Activated CD4-positive, alpha-beta T cell treated with anti-CD3 and anti-CD28 coated beads, Interleukin-2, amount 10 ng/mL, durations not matched to agents 7 days and 5 days (primary cell): Measurements from ENCODE around the gene FREM3. TPM values are rescaled to one million over a fixed set of nuclear protein-coding genes. Genes with fewer than 3 reads are reported as not detected.
"Not testable (repeated sequence)": the region's sequence is repeated elsewhere in the genome, so short reads cannot be mapped to it uniquely, and the experiment has no call there.

Experiments used
- CTCF ChIA-PET: fragments of 350-600 bp; sonication (Branson Sonifier 250); formaldehyde crosslinking; loops from one replicate; lab custom pipeline; 2021; ENCODE audit warnings: antibody characterized with exemption; lab: Charles Lee
- POLR2A ChIA-PET: fragments of 350-600 bp; sonication (Branson Sonifier 250); formaldehyde crosslinking; loops from one replicate; lab custom pipeline; 2021; ENCODE audit warnings: antibody characterized with exemption; lab: Charles Lee
- DNase-seq: peaks from one replicate; pipeline ENCODE4 v3.0.0-alpha.2; 2020
- H3K27ac Mint-ChIP-seq: one replicate; pipeline ENCODE4 v1.8.0; 2021; ENCODE audit warnings: mild to moderate bottlenecking, moderate library complexity, mixed read lengths
- H3K27me3 Mint-ChIP-seq: one replicate; pipeline ENCODE4 v1.8.0; 2021; ENCODE audit warnings: mixed read lengths
- H3K36me3 Mint-ChIP-seq: one replicate; pipeline ENCODE4 v1.8.0; 2021; ENCODE audit warnings: low read depth, mixed read lengths
- H3K4me1 Mint-ChIP-seq: one replicate; pipeline ENCODE4 v1.8.0; 2021; ENCODE audit warnings: mixed read lengths
- H3K4me3 Mint-ChIP-seq: one replicate; pipeline ENCODE4 v1.8.0; 2021; ENCODE audit warnings: mild to moderate bottlenecking, moderate library complexity, mixed read lengths
- H3K9me3 Mint-ChIP-seq: one replicate; pipeline ENCODE4 v1.8.0; 2021; ENCODE audit warnings: mixed read lengths
- total RNA-seq, 2 experiments: library from RNA; stranded (reverse); gene quantifications; one replicate each; pipeline ENCODE4 v1.2.3, GENCODE V29; 2021

Gene FREM3
- total RNA-seq, 2 experiments from 2014 or later: not detected

DNA sequence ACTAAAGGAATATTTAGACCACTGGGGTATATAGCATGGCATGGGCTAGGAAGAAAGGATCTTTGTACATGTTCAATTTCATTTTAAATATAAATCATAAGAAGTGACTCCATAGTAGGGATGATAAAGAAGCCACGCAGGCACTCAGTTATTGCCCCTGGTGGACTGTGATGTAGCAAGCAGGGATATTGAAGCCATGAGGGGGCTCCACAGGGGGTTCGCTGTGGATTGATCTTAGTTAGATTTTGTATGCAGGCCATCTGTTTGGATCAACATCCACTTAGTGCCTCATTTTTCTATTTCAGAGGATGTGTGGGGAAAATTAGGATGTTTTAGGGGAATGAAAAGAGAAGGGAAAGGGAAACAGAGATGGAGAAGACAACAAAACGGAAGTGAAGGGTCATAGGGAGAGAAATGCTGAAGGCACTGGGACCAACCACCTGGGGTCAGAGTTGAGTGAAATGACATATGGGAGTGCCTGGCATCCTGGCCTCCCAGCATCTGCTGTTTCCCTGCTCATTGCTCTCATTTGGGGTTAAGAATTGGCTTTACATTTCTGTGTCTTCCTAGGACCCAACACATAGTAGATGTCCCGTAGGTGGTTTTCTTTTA is 11.2 kb upstream of the FREM3 start:
- CTCF ChIA-PET: no interaction called here
- Mint-ChIP-seq H3K27me3 (no peaks in the 10 kb centered on the region), H3K4me3 (no peak overlapping the region), H3K36me3 (no peaks in the 10 kb centered on the region), H3K9me3 (peaks cover 2% of the 10 kb centered on the region), H3K27ac (no peak overlapping the region), H3K4me1 (no peaks in the 10 kb centered on the region)
- DNase-seq: no peak
- POLR2A ChIA-PET: no interaction called here

DNA sequence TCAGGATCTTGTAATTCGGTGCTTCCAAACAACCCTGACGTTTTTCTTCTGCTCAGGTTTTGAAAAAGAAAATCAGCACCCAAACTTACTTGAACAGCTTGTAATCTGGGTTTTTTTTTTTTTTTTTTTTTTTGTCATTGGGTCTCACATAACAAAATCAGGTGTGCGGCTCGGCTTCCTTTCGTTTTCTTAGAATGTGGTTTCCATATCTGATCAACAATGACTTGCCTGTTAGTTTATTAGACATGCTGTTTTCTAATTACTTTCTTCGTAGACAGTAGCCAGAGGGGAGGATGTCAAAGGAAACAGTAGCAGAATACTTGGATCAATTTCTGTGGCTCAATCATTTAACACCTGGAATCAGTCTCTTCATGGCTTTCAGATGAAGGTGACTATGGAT is 890 bp upstream of the FREM3 start:
- peaks cover 13% of the 10 kb centered on the region for H3K4me1 Mint-ChIP-seq
- H3K27ac Mint-ChIP-seq: peak overlapping the region; percentile 11
- no peaks in the 10 kb centered on the region for H3K36me3 Mint-ChIP-seq
- POLR2A ChIA-PET: no interaction called here
- peaks cover 54% of the 10 kb centered on the region for H3K27me3 Mint-ChIP-seq
- H3K4me3 Mint-ChIP-seq: peak overlapping the region; percentile 67
- no peaks in the 10 kb centered on the region for H3K9me3 Mint-ChIP-seq
- peak; percentile 30 for DNase-seq
- CTCF ChIA-PET: no interaction called here

- DNase-seq: no peak
- CTCF ChIA-PET: no interaction called here
- H3K9me3 Mint-ChIP-seq: no peaks in the 10 kb centered on the region
- no peaks in the 10 kb centered on the region for H3K36me3 Mint-ChIP-seq
- no peak overlapping the region for H3K27ac Mint-ChIP-seq
- H3K27me3 Mint-ChIP-seq: peaks cover 51% of the 10 kb centered on the region
- H3K4me3 Mint-ChIP-seq: peak overlapping the region; percentile 48
- POLR2A ChIA-PET: no interaction called here
- peaks cover 13% of the 10 kb centered on the region for H3K4me1 Mint-ChIP-seq
Observed at GRCh38 chr4:143700046-143700415, 444 bp downstream of the FREM3 start.

DNA sequence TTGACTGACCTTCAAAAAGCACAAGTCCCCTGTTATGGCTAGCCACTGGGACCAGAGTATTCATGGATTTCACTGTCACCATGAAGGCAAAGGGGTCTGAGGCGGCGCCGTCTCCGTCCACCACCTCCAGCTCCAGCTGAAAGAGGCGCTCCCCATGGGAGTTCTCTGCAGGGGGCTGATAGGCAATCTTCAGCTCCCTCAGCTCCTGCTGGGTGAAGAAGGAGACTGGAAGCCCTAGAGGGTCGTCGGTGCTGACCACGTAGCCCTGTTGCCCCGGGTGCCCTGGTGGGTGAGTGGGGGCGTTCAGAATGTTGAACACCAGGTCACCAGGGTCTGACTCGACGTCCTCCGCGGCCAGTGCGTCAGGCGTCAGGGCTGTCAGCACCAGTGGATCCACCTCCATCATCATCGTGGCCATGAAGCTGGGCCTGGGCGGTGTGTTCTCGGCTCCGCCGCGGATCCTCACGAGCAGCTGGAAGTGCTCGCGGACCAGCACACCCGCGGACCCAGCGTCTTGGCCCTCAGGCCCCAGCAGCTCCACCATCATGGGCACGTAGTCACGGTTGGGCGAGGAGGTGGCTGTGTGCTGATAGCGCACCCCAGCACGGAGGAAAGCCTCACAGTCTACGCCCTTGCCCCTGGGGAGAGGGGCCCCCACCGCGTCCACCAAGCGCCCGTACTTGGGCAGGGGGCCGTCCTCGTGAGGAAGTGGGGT is 987 bp downstream of the FREM3 start:
- Mint-ChIP-seq H3K27ac (no peak overlapping the region), H3K27me3 (peaks cover 50% of the 10 kb centered on the region), H3K4me1 (peaks cover 13% of the 10 kb centered on the region), H3K9me3 (no peaks in the 10 kb centered on the region), H3K4me3 (peak overlapping the region; percentile 48), H3K36me3 (no peaks in the 10 kb centered on the region)
- ChIA-PET CTCF (no interaction called here), POLR2A (no interaction called here)
- DNase-seq: no peak

DNA sequence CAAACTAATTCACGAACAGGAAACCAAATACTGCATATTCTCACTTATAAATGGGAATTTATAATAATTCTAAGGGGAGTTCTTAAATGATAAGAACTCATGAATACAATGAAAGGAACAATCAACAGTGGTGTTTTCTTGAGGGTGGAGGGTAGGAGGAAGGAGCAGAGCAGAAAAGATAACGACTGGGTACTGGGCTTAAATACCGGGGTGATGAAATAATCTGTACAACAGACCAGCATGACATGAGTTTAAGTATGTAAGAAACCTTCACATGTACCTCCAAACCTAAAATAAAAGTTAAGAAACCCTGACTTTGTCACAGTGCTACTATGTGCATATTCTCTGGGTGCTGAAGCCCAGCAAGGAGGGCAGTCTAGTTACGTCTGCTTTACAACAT is 6.6 kb downstream of the FREM3 start:
- Mint-ChIP-seq H3K4me1 (no peaks in the 10 kb centered on the region), H3K9me3 (no peaks in the 10 kb centered on the region), H3K27me3 (peaks cover 9% of the 10 kb centered on the region), H3K4me3 (no peak overlapping the region), H3K27ac (no peak overlapping the region), H3K36me3 (no peaks in the 10 kb centered on the region)
- ChIA-PET POLR2A (no interaction called here), CTCF (no interaction called here)
- DNase-seq: no peak

DNA sequence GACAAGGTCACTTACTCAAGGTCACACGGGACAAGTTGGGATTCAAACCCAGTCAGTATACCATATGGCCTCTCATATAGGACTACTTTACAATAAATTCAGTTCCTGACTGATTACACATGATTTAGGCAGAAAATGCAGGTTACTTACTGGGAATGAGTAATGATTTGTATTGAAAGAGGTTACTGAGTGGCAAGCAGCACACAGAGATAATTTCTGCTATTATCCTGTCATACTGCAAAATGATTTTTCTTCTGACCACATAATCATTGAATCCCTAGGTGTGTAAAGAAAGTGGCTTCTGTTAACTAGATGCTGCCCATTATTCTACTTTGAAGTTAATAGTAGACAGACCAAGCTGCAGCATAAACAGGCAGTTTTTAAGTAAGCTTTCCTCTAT is 8.2 kb downstream of the FREM3 start:
- Mint-ChIP-seq H3K9me3 (no peaks in the 10 kb centered on the region), H3K36me3 (no peaks in the 10 kb centered on the region), H3K27me3 (no peaks in the 10 kb centered on the region), H3K4me3 (no peak overlapping the region), H3K27ac (no peak overlapping the region), H3K4me1 (no peaks in the 10 kb centered on the region)
- CTCF ChIA-PET: no interaction called here
- POLR2A ChIA-PET: no interaction called here
- no peak for DNase-seq

DNA sequence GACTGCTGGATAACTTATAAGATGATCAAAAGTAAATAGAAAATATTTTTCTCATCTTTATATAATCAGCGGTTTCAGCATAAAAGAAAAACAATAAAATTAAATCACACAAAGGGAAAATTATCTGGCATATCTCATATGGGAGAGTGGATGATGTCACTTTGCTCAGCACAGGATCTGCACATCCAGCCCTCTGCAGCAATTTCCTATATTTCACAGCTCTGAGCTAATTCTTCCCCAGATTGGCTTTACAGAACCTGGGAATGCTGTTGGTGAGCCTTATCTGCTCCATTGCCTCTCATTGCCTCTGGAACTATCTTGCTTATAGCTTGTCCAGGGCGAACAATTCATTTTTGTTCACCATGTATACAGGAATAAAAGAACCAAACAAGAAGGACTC is 21.0 kb downstream of the FREM3 start:
- Mint-ChIP-seq H3K4me3 (no peak overlapping the region), H3K27me3 (no peaks in the 10 kb centered on the region), H3K27ac (no peak overlapping the region), H3K9me3 (peaks cover 6% of the 10 kb centered on the region), H3K4me1 (no peaks in the 10 kb centered on the region), H3K36me3 (no peaks in the 10 kb centered on the region)
- CTCF ChIA-PET: no interaction called here
- no peak for DNase-seq
- POLR2A ChIA-PET: no interaction called here

DNA sequence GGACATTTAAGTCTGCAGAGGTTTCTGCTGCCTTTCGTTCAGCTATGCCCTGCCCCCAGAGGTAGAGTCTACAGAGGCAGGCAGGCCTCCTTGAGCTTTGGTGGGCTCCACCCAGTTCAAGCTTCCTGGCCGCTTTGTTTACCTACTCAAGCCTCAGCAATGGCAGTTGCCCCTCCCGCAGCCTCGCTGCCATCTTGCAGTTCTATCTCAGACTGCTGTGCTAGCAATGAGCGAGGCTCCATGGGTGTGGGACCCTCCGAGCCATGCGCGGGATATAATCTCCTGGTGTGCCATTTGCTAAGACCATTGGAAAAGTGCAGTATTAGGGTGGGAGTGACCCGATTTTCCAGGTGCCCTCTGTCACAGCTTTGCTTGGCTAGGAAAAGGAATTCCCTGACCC is 26.8 kb downstream of the FREM3 start:
- CTCF ChIA-PET, H3K27ac Mint-ChIP-seq, DNase-seq, H3K4me1 Mint-ChIP-seq, H3K36me3 Mint-ChIP-seq, POLR2A ChIA-PET, H3K9me3 Mint-ChIP-seq, H3K4me3 Mint-ChIP-seq, H3K27me3 Mint-ChIP-seq: not testable (repeated sequence)

- Mint-ChIP-seq H3K9me3 (no peaks in the 10 kb centered on the region), H3K27ac (no peak overlapping the region), H3K27me3 (peaks cover 3% of the 10 kb centered on the region), H3K4me3 (no peak overlapping the region), H3K4me1 (no peaks in the 10 kb centered on the region), H3K36me3 (no peaks in the 10 kb centered on the region)
- POLR2A ChIA-PET: no interaction called here
- CTCF ChIA-PET: no interaction called here
- no peak for DNase-seq
Observed at GRCh38 chr4:143668930-143669552, 31.4 kb downstream of the FREM3 start.

DNA sequence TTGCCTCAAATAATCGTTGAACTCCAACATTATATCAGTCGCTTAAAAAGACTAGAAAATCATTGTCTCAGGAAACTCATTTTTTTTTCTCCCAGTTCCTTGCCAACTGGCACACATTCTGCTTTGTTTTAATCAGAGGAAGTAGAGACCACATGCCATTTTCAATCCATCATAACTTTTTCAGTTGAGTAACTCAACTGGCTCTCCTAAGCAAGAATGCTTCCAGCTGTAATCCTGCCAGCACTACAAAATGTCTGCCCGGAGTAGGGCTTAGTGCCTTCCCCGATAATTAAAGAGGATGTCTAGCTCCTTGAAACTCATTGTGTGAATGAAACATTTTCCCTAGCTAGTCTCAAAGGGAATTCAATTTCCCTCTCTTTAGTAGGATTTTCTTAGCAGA is 33.0 kb downstream of the FREM3 start:
- Mint-ChIP-seq H3K9me3 (no peaks in the 10 kb centered on the region), H3K4me3 (no peak overlapping the region), H3K4me1 (no peaks in the 10 kb centered on the region), H3K27ac (no peak overlapping the region), H3K36me3 (no peaks in the 10 kb centered on the region), H3K27me3 (peaks cover 3% of the 10 kb centered on the region)
- no peak for DNase-seq
- POLR2A ChIA-PET: no interaction called here
- CTCF ChIA-PET: no interaction called here

DNA sequence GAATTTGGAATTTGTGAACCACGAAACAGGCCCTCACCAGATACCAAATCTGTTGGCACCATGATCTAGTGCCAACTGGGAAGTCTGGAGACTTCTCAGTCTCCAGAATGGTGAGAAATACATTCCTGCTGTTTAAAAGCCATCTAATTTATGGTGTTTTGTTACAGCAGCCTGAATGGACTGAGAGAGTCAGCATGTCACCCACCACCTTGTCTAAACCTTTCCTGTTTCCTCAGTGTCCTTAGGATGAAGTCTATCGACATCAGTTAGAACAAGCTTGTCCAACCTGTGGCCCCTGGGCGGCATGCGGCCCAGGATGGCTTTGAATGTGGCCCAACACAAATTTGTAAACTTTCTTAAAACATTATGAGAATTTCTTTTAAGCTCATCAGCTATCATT is 42.1 kb downstream of the FREM3 start:
- Mint-ChIP-seq H3K36me3 (no peaks in the 10 kb centered on the region), H3K27ac (no peak overlapping the region), H3K4me1 (no peaks in the 10 kb centered on the region), H3K9me3 (no peaks in the 10 kb centered on the region), H3K27me3 (no peaks in the 10 kb centered on the region), H3K4me3 (no peak overlapping the region)
- DNase-seq: no peak
- CTCF ChIA-PET: no interaction called here
- POLR2A ChIA-PET: no interaction called here

- Mint-ChIP-seq H3K27me3 (no peaks in the 10 kb centered on the region), H3K4me1 (no peaks in the 10 kb centered on the region), H3K4me3 (no peak overlapping the region), H3K27ac (no peak overlapping the region), H3K36me3 (no peaks in the 10 kb centered on the region), H3K9me3 (no peaks in the 10 kb centered on the region)
- no peak for DNase-seq
- ChIA-PET POLR2A (no interaction called here), CTCF (no interaction called here)
Observed at GRCh38 chr4:143654571-143654970, 45.9 kb downstream of the FREM3 start.

- Mint-ChIP-seq H3K9me3 (peaks cover 8% of the 10 kb centered on the region), H3K4me3 (no peak overlapping the region), H3K36me3 (no peaks in the 10 kb centered on the region), H3K27ac (no peak overlapping the region), H3K27me3 (no peaks in the 10 kb centered on the region), H3K4me1 (no peaks in the 10 kb centered on the region)
- ChIA-PET POLR2A (no interaction called here), CTCF (no interaction called here)
- no peak for DNase-seq
Observed at GRCh38 chr4:143653031-143653430, 47.4 kb downstream of the FREM3 start.
